SK-N-MC (cell line): ENCODE measurements around the gene ST6GALNAC3.

Source experiments
- EZH2 ChIP-seq: fragments of 200-600 bp; sonication (generic); IDR thresholded peaks from one replicate; pipeline ENCODE4 v1.6.1; 2017; ENCODE audit warnings: antibody characterized with exemption
- POLR2AphosphoS5 ChIP-seq: IDR thresholded peaks from 2 replicates; pipeline ENCODE4 v1.6.1; 2012; ENCODE audit warnings: mild to moderate bottlenecking, low read depth, low read length, borderline replicate concordance

DNA sequence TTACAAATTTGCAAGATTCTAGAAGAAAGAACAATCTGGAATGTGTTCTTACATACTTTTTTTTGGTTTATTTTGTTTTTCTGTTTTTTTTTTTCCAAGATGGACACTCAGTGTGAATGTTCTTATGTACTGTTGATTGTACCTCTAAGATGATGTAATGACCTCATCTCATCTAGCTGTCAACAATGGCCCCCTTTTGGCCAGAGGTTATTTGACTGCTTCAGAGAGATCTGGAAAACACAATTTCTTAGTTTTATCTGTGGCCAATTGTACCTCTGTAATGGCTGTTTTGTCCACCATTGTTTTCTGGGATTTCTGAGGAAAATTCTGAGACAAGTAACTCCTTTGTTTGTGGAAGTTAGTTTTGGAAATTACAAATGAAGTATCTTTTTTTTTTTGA is 38.9 kb downstream of the ST6GALNAC3 start:
- no peak for TF ChIP-seq EZH2
- no peak for TF ChIP-seq POLR2AphosphoS5
